Natural killer cell (primary cell): ENCODE results near the gene PKDREJ. TPM values are rescaled to one million over a fixed set of nuclear protein-coding genes. Genes with fewer than 3 reads are reported as not detected.
A peak's percentile ranks its signal among the peaks of the same experiment; 100 is the strongest.

Source experiments
- ATAC-seq, 3 donors: fragments of 150-1000 bp in 2 of 3; fragments of 200-7000 bp in 1 of 3; cut with Tn5 transposase; 1 replicate in 1 of 3; 2 replicates in 2 of 3; pipeline ENCODE4 v1.10.0; 2021; ENCODE audit warnings: mild to moderate bottlenecking in 2 of 3, moderate library complexity in 2 of 3
- DNase-seq, 2 donors: peaks; one replicate each; pipeline versions ENCODE4 v3.0.0 to v3.0.0-alpha.2; 2013 to 2021; ENCODE audit warnings: mixed read lengths in 1 of 2
- H3K27ac ChIP-seq: one replicate; pipeline ENCODE4 v1.5.1; 2013; ENCODE audit warnings: mild to moderate bottlenecking, low read length
- H3K27me3 ChIP-seq: one replicate; pipeline ENCODE4 v1.6.1; 2013; ENCODE audit warnings: low read length; ENCODE audit not compliant: control insufficient read depth, insufficient read depth
- H3K36me3 ChIP-seq: one replicate; pipeline ENCODE4 v1.6.1; 2013; ENCODE audit warnings: low read length; ENCODE audit not compliant: control insufficient read depth, insufficient read depth
- H3K4me1 ChIP-seq: one replicate; pipeline ENCODE4 v1.6.1; 2013; ENCODE audit warnings: low read length; ENCODE audit not compliant: control insufficient read depth, insufficient read depth
- H3K4me3 ChIP-seq: one replicate; pipeline ENCODE4 v1.5.1; 2013; ENCODE audit warnings: low read length
- H3K9me3 ChIP-seq: one replicate; pipeline ENCODE4 v1.6.1; 2013; ENCODE audit warnings: low read length; ENCODE audit not compliant: control insufficient read depth, insufficient read depth
- H3K27ac Mint-ChIP-seq, 2 donors: one replicate each; pipeline ENCODE4 v1.8.0; 2022; ENCODE audit warnings: mild to moderate bottlenecking in 2 of 2, mixed read lengths in 2 of 2, moderate library complexity in 1 of 2
- H3K27me3 Mint-ChIP-seq, 2 donors: one replicate each; pipeline ENCODE4 v1.8.0; 2022; ENCODE audit warnings: low read depth in 2 of 2, mixed read lengths in 2 of 2
- H3K36me3 Mint-ChIP-seq: one replicate; pipeline ENCODE4 v1.8.0; 2022; ENCODE audit warnings: mixed read lengths
- H3K4me1 Mint-ChIP-seq, 2 donors: one replicate each; pipeline ENCODE4 v1.8.0; 2022; ENCODE audit warnings: mixed read lengths in 2 of 2
- H3K4me3 Mint-ChIP-seq: one replicate; pipeline ENCODE4 v1.8.0; 2022; ENCODE audit warnings: mild to moderate bottlenecking, moderate library complexity, mixed read lengths
- H3K9me3 Mint-ChIP-seq, 2 donors: one replicate each; pipeline ENCODE4 v1.8.0; 2022; ENCODE audit warnings: mixed read lengths in 2 of 2
- CTCF ChIP-seq: fragments of 200-600 bp; IDR thresholded peaks from one replicate; pipeline ENCODE4 v1.8.0; 2022; ENCODE audit warnings: antibody characterized with exemption
- WGBS: methylation state at CpG from one replicate; pipeline ENCODE4 v1.1.7; 2013; ENCODE audit warnings: missing lambda C conversion rate; ENCODE audit not compliant: insufficient coverage; 5-methylcytosine and 5-hydroxymethylcytosine counted together
- intact Hi-C: fragments of 100-400 bp; cut with micrococcal nuclease; formaldehyde crosslinking; loops from one replicate; pipeline ENCODE4 v1.14.2; 2022
- total RNA-seq, 4 donors: library from RNA; stranded (reverse); fragments of 120-200 nt in 1 of 4; gene quantifications; one replicate each; pipeline versions ENCODE4 v1.2.3 to v1.2.4, GENCODE V29; 2013 to 2022

The PKDREJ gene
- total RNA-seq, 3 donors from 2014 or later (not counting 1 experiment from before 2014, with no cell fraction given): 0.07 to 0.25 (median 0.20) TPM

GRCh38 chr22:46262449-46263215 lies 511 bp downstream of the PKDREJ start:
- DNase-seq (peak; percentile 64 to 75), ATAC-seq (peak; percentile 90 to 92 (median 91))
- Mint-ChIP-seq H3K36me3 (no peaks in the 10 kb centered on the region), H3K27me3 (peaks cover 2 to 28% of the 10 kb centered on the region in 2 donors), H3K4me1 (peaks cover 43 to 50% of the 10 kb centered on the region in 2 donors), H3K9me3 (no peaks in the 10 kb centered on the region), H3K27ac (peak overlapping the region; percentile 53 to 81), H3K4me3 (peak overlapping the region; percentile 74)
- H3K4me3 ChIP-seq: no peak overlapping the region
- no peaks in the 10 kb centered on the region for H3K36me3 ChIP-seq
- H3K27ac ChIP-seq: no peak overlapping the region
- intact Hi-C loops: no loop called here
- WGBS: 12% methylated on average over 109 of the region's 109 CpGs
- H3K4me1 ChIP-seq: peaks cover 29% of the 10 kb centered on the region
- TF ChIP-seq CTCF: peak; percentile 71
- H3K27me3 ChIP-seq: peaks cover 3% of the 10 kb centered on the region
- H3K9me3 ChIP-seq: no peaks in the 10 kb centered on the region

GRCh38 chr22:46260038-46260437 lies 3.1 kb downstream of the PKDREJ start:
- H3K27me3 Mint-ChIP-seq: peaks cover 2 to 28% of the 10 kb centered on the region in 2 donors
- H3K27ac Mint-ChIP-seq: no peak overlapping the region
- Histone ChIP-seq H3K4me3 (no peak overlapping the region), H3K27ac (no peak overlapping the region), H3K36me3 (no peaks in the 10 kb centered on the region), H3K4me1 (peaks cover 16% of the 10 kb centered on the region), H3K27me3 (peaks cover 3% of the 10 kb centered on the region), H3K9me3 (no peaks in the 10 kb centered on the region)
- H3K4me1 Mint-ChIP-seq: peaks cover 17 to 26% of the 10 kb centered on the region in 2 donors
- WGBS: 85% methylated on average over 6 of the region's 6 CpGs
- no peaks in the 10 kb centered on the region for H3K36me3 Mint-ChIP-seq
- no peaks in the 10 kb centered on the region for H3K9me3 Mint-ChIP-seq
- DNase-seq (no peak), ATAC-seq (no peak)
- intact Hi-C loops: no loop called here
- no peak for TF ChIP-seq CTCF
- H3K4me3 Mint-ChIP-seq: no peak overlapping the region

- ATAC-seq: no peak
- 52% methylated on average over 12 of the region's 12 CpGs for WGBS
- intact Hi-C loops: no loop called here
Measured at GRCh38 chr22:46259374-46259773, 3.8 kb downstream of the PKDREJ start.

More at GRCh38 chr22:46259374-46259773, 3.8 kb downstream of the PKDREJ start:
- Mint-ChIP-seq H3K36me3 (no peaks in the 10 kb centered on the region), H3K4me3 (no peak overlapping the region), H3K27ac (no peak overlapping the region), H3K4me1 (peaks cover 14 to 22% of the 10 kb centered on the region in 2 donors), H3K9me3 (no peaks in the 10 kb centered on the region), H3K27me3 (peaks cover 2 to 28% of the 10 kb centered on the region in 2 donors)
- H3K36me3 ChIP-seq: no peaks in the 10 kb centered on the region
- H3K27ac ChIP-seq: no peak overlapping the region
- H3K9me3 ChIP-seq: no peaks in the 10 kb centered on the region
- no peak for TF ChIP-seq CTCF
- H3K4me1 ChIP-seq: peaks cover 13% of the 10 kb centered on the region
- peaks cover 3% of the 10 kb centered on the region for H3K27me3 ChIP-seq
- no peak overlapping the region for H3K4me3 ChIP-seq
- no peak for DNase-seq
